Measurements from ENCODE around the gene WSCD2. TPM values are rescaled to one million over a fixed set of nuclear protein-coding genes. Genes with fewer than 3 reads are reported as not detected.

Gene WSCD2
- polyA plus RNA-seq, 1 donor (not counting 4 experiments of a cell fraction or from before 2014, with no cell fraction given): not detected

DNA sequence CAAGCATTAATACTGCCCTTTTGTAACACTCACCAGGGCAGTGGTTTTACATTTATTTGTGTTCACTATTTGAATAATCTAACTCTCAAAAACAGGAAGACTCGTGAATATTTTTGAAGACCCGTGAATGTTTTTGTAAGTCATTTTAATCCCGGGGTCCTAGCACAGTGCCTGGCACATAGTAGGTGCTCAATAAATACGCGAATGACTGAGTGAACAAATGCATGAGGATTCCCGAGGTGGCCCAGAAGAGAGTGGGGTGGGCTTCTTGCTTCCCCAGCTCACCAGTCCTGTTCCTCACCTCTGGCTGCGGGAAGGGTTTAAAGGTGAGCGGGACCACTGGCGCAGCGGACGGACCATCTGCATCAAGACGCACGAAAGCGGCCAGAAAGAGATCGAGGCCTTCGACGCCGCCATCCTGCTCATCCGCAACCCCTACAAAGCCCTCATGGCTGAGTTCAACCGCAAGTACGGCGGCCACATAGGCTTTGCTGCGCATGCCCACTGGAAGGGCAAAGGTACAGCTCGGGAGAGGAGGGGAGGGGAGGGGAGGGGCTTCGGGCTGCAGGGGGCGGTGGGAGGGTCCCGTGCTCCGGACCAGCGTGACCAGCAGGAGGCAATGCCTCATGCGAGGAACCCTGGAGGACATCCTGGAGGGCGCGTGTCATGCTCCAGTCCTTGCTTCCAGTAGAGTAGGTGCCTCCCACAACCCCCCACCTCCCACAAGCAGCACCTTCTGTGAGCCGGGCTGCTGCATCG, 111.1 kb downstream of the WSCD2 start:
- no peaks in the 10 kb centered on the region for H3K9me3 ChIP-seq (ENCODE audit: control insufficient read depth, low read depth, low read length)
- no peaks in the 10 kb centered on the region for H3K9me1 ChIP-seq (ENCODE audit: control insufficient read depth, extremely low read depth, insufficient read depth, low read length)
- H3K79me2 ChIP-seq (ENCODE audit: control insufficient read depth, insufficient read depth, low read length): no peaks in the 10 kb centered on the region
- dilution Hi-C loops (cut with MboI; ENCODE audit: extremely low pct_ligation_motif_present, low sequenced_read_pairs): no loop called here
- no peak overlapping the region for H3K9ac ChIP-seq (ENCODE audit: control insufficient read depth, extremely low read depth, insufficient read depth, low read length)
- no peaks in the 10 kb centered on the region for H4K20me1 ChIP-seq (ENCODE audit: control insufficient read depth, extremely low read depth, insufficient read depth, low read length)
- H3K4me2 ChIP-seq (ENCODE audit: control insufficient read depth, extremely low read depth, insufficient read depth, low read depth, low read length): no peak overlapping the region
- no peaks in the 10 kb centered on the region for H3K4me1 ChIP-seq (ENCODE audit: control insufficient read depth, extremely low read depth, insufficient read depth, low read length)
- FAIRE-seq: no peak
- TF ChIP-seq, protein P1, sequence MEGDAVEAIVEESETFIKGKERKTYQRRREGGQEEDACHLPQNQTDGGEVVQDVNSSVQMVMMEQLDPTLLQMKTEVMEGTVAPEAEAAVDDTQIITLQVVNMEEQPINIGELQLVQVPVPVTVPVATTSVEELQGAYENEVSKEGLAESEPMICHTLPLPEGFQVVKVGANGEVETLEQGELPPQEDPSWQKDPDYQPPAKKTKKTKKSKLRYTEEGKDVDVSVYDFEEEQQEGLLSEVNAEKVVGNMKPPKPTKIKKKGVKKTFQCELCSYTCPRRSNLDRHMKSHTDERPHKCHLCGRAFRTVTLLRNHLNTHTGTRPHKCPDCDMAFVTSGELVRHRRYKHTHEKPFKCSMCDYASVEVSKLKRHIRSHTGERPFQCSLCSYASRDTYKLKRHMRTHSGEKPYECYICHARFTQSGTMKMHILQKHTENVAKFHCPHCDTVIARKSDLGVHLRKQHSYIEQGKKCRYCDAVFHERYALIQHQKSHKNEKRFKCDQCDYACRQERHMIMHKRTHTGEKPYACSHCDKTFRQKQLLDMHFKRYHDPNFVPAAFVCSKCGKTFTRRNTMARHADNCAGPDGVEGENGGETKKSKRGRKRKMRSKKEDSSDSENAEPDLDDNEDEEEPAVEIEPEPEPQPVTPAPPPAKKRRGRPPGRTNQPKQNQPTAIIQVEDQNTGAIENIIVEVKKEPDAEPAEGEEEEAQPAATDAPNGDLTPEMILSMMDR (optimal IDR thresholded peaks at IDR 0.05 in 1 of 3, IDR thresholded peaks at IDR 0.05 in 1 of 3, conservative IDR thresholded peaks at IDR 0.05 in 1 of 3; ENCODE audit: extremely low read depth in 1 of 3, insufficient read depth in 2 of 3, low read length in 3 of 3): no peak
- TF ChIP-seq EZH2 (IDR thresholded peaks at IDR 0.05; ENCODE audit: low read length): no peak
- H3K27ac ChIP-seq (ENCODE audit: control insufficient read depth, insufficient read depth, low read length): no peak overlapping the region
- H3K36me3 ChIP-seq (ENCODE audit: control insufficient read depth in 2 of 2, extremely low read depth in 1 of 2, insufficient read depth in 2 of 2, low read length in 2 of 2): no peaks in the 10 kb centered on the region
- H2AFZ ChIP-seq (ENCODE audit: control insufficient read depth, low read length): no peak overlapping the region
- DNase-seq (ENCODE audit: low read depth, low spot score): no peak
- H3K4me3 ChIP-seq (ENCODE audit: control insufficient read depth in 2 of 3, extremely low read depth in 1 of 3, insufficient read depth in 2 of 3, low read depth in 1 of 3, low read length in 3 of 3): no peak overlapping the region
- peaks cover 5% of the 10 kb centered on the region for H3K27me3 ChIP-seq (ENCODE audit: control insufficient read depth, extremely low read depth, insufficient read depth, low read length)

DNA sequence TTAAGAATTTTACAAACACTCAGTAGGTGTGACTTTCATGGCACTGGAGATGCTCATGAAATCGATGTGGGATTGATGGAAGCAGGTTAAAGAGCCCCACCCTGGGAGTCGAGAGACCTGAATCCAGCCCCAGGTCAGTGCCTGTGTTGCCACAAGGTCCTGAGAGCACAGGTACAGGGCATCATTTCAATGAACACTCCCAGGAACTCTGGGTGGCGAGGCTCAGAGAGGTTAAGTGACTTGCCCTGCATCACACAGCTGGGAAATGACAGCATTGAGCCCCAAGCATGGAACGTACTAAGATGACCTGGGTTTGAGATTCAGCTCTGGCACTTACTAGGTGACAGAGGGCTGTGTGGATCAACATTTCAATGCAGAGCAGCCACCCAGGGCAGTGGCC, 111.8 kb downstream of the WSCD2 start:
- Histone ChIP-seq H3K4me1 (ENCODE audit: control insufficient read depth, extremely low read depth, insufficient read depth, low read length) (no peaks in the 10 kb centered on the region), H3K79me2 (ENCODE audit: control insufficient read depth, insufficient read depth, low read length) (no peaks in the 10 kb centered on the region), H4K20me1 (ENCODE audit: control insufficient read depth, extremely low read depth, insufficient read depth, low read length) (no peaks in the 10 kb centered on the region), H3K9me3 (ENCODE audit: control insufficient read depth, low read depth, low read length) (no peaks in the 10 kb centered on the region), H3K4me2 (ENCODE audit: control insufficient read depth, extremely low read depth, insufficient read depth, low read depth, low read length) (no peak overlapping the region), H2AFZ (ENCODE audit: control insufficient read depth, low read length) (no peak overlapping the region), H3K9me1 (ENCODE audit: control insufficient read depth, extremely low read depth, insufficient read depth, low read length) (no peaks in the 10 kb centered on the region), H3K4me3 (ENCODE audit: control insufficient read depth in 2 of 3, extremely low read depth in 1 of 3, insufficient read depth in 2 of 3, low read depth in 1 of 3, low read length in 3 of 3) (no peak overlapping the region), H3K36me3 (ENCODE audit: control insufficient read depth in 2 of 2, extremely low read depth in 1 of 2, insufficient read depth in 2 of 2, low read length in 2 of 2) (no peaks in the 10 kb centered on the region), H3K9ac (ENCODE audit: control insufficient read depth, extremely low read depth, insufficient read depth, low read length) (no peak overlapping the region), H3K27me3 (ENCODE audit: control insufficient read depth, extremely low read depth, insufficient read depth, low read length) (peaks cover 6% of the 10 kb centered on the region), H3K27ac (ENCODE audit: control insufficient read depth, insufficient read depth, low read length) (no peak overlapping the region)
- TF ChIP-seq, protein P1 (optimal IDR thresholded peaks at IDR 0.05 in 1 of 3, IDR thresholded peaks at IDR 0.05 in 1 of 3, conservative IDR thresholded peaks at IDR 0.05 in 1 of 3; ENCODE audit: extremely low read depth in 1 of 3, insufficient read depth in 2 of 3, low read length in 3 of 3): no peak
- TF ChIP-seq EZH2 (IDR thresholded peaks at IDR 0.05; ENCODE audit: low read length): no peak
- no peak for FAIRE-seq
- dilution Hi-C loops (cut with MboI; ENCODE audit: extremely low pct_ligation_motif_present, low sequenced_read_pairs): no loop called here
- no peak for DNase-seq (ENCODE audit: low read depth, low spot score)
